HEK293 (cell line): ENCODE measurements around the gene OPTN.
"Not testable (repeated sequence)": the region's sequence is repeated elsewhere in the genome, so short reads cannot be mapped to it uniquely, and the experiment has no call there.

Experiments
- CTCF ChIA-PET: fragments of 350-600 bp; formaldehyde crosslinking; extraction: SDS; loops from one replicate; lab custom pipeline; 2021; ENCODE audit warnings: antibody characterized with exemption; lab: Yijun Ruan, JAX
- POLR2A ChIA-PET: fragments of 300-600 bp; formaldehyde crosslinking; extraction: SDS; loops from one replicate; lab custom pipeline; 2020; ENCODE audit warnings: antibody characterized with exemption, inconsistent platforms; lab: Yijun Ruan, JAX
- H3K27ac ChIP-seq: fragments of 200-500 bp; sonication (Bioruptor generic); 2 replicates; pipeline ENCODE4 v1.5.1; 2014; ENCODE audit warnings: low read depth, low read length, control low read depth, inconsistent platforms; ENCODE audit errors: extremely low read depth
- H3K36me3 ChIP-seq, 2 experiments: fragments of 200-500 bp in 1 of 2; sonication (Bioruptor generic) in 1 of 2; 1 replicate in 1 of 2; 2 replicates in 1 of 2; pipeline ENCODE4 v1.5.1; 2014 to 2017; ENCODE audit warnings: inconsistent platforms in 2 of 2, low read length in 2 of 2; ENCODE audit not compliant: control insufficient read depth in 2 of 2, insufficient read depth in 1 of 2
- H3K4me1 ChIP-seq: fragments of 200-500 bp; sonication (Bioruptor generic); 2 replicates; pipeline ENCODE4 v1.5.1; 2014; ENCODE audit warnings: mild to moderate bottlenecking, low read length, inconsistent platforms; ENCODE audit not compliant: control insufficient read depth, insufficient read depth
- H3K4me3 ChIP-seq: 2 replicates; pipeline ENCODE4 v1.5.1; 2011; ENCODE audit warnings: low read depth, mild to moderate bottlenecking, control low read depth, low read length, moderate library complexity
- H3K9me3 ChIP-seq: fragments of 200-500 bp; sonication (Bioruptor generic); 2 replicates; pipeline ENCODE4 v1.5.1; 2014; ENCODE audit warnings: low read depth, low read length, inconsistent platforms; ENCODE audit not compliant: control insufficient read depth, insufficient read depth
- GLI4 ChIP-seq: fragments of 450-650 bp; formaldehyde crosslinking; IDR thresholded peaks from 2 replicates; pipeline ENCODE4 v1.5.1; 2016; ENCODE audit warnings: missing biosample characterization, missing genetic modification characterization
- KLF16 ChIP-seq: fragments of 450-650 bp; formaldehyde crosslinking; IDR thresholded peaks from 2 replicates; pipeline ENCODE4 v1.5.1; 2017; ENCODE audit warnings: missing biosample characterization, missing genetic modification characterization
- SALL2 ChIP-seq: fragments of 450-650 bp; formaldehyde crosslinking; IDR thresholded peaks from 2 replicates; pipeline ENCODE4 v1.5.0; 2017; ENCODE audit warnings: missing biosample characterization, mild to moderate bottlenecking, missing genetic modification characterization, borderline replicate concordance
- ZFP69B ChIP-seq: fragments of 450-650 bp; formaldehyde crosslinking; IDR thresholded peaks from 2 replicates; pipeline ENCODE4 v1.5.1; 2016; ENCODE audit warnings: missing biosample characterization, missing genetic modification characterization
- ZNF146 ChIP-seq: fragments of 450-650 bp; formaldehyde crosslinking; IDR thresholded peaks from 2 replicates; pipeline ENCODE4 v1.5.1; 2016; ENCODE audit warnings: missing biosample characterization, missing genetic modification characterization
- ZNF155 ChIP-seq: fragments of 450-650 bp; formaldehyde crosslinking; IDR thresholded peaks from 2 replicates; pipeline ENCODE4 v1.5.1; 2016; ENCODE audit warnings: missing biosample characterization, missing genetic modification characterization
- ZNF16 ChIP-seq: fragments of 450-650 bp; formaldehyde crosslinking; IDR thresholded peaks from 2 replicates; pipeline ENCODE4 v1.5.1; 2016; ENCODE audit warnings: low read depth, missing biosample characterization, missing genetic modification characterization
- ZNF2 ChIP-seq: fragments of 450-650 bp; formaldehyde crosslinking; IDR thresholded peaks from 2 replicates; pipeline ENCODE4 v1.5.1; 2016; ENCODE audit warnings: missing biosample characterization, missing genetic modification characterization
- ZNF202 ChIP-seq: fragments of 450-650 bp; formaldehyde crosslinking; IDR thresholded peaks from 2 replicates; pipeline ENCODE4 v1.5.1; 2016; ENCODE audit warnings: missing biosample characterization, missing genetic modification characterization, borderline replicate concordance
- ZNF26 ChIP-seq: fragments of 450-650 bp; formaldehyde crosslinking; IDR thresholded peaks from 2 replicates; pipeline ENCODE4 v1.5.1; 2016; ENCODE audit warnings: missing biosample characterization, missing genetic modification characterization
- ZNF280D ChIP-seq: fragments of 450-650 bp; formaldehyde crosslinking; IDR thresholded peaks from 2 replicates; pipeline ENCODE4 v1.5.1; 2016; ENCODE audit warnings: missing biosample characterization, missing genetic modification characterization
- ZNF324 ChIP-seq: fragments of 450-650 bp; formaldehyde crosslinking; IDR thresholded peaks from 2 replicates; pipeline ENCODE4 v1.5.1; 2016; ENCODE audit warnings: missing biosample characterization, missing genetic modification characterization
- ZNF404 ChIP-seq: fragments of 450-650 bp; formaldehyde crosslinking; IDR thresholded peaks from 2 replicates; pipeline ENCODE4 v1.5.1; 2017; ENCODE audit warnings: missing biosample characterization, missing genetic modification characterization
- ZNF488 ChIP-seq: fragments of 450-650 bp; formaldehyde crosslinking; IDR thresholded peaks from 2 replicates; pipeline ENCODE4 v1.5.1; 2016; ENCODE audit warnings: missing biosample characterization, missing genetic modification characterization
- ZNF514 ChIP-seq: fragments of 450-650 bp; formaldehyde crosslinking; IDR thresholded peaks from 2 replicates; pipeline ENCODE4 v1.5.1; 2016; ENCODE audit warnings: missing biosample characterization, missing genetic modification characterization
- ZNF548 ChIP-seq: fragments of 450-650 bp; formaldehyde crosslinking; IDR thresholded peaks from 2 replicates; pipeline ENCODE4 v1.5.1; 2016; ENCODE audit warnings: missing biosample characterization, missing genetic modification characterization
- ZNF580 ChIP-seq: fragments of 450-650 bp; formaldehyde crosslinking; IDR thresholded peaks from 2 replicates; pipeline ENCODE4 v1.5.1; 2016; ENCODE audit warnings: missing biosample characterization, missing genetic modification characterization
- ZNF621 ChIP-seq: fragments of 450-650 bp; formaldehyde crosslinking; IDR thresholded peaks from 2 replicates; pipeline ENCODE4 v1.5.1; 2017; ENCODE audit warnings: missing biosample characterization, missing genetic modification characterization
- ZNF791 ChIP-seq: fragments of 450-650 bp; formaldehyde crosslinking; IDR thresholded peaks from 2 replicates; pipeline ENCODE4 v1.5.1; 2016; ENCODE audit warnings: missing biosample characterization, missing genetic modification characterization
- ZNF843 ChIP-seq: fragments of 450-650 bp; formaldehyde crosslinking; IDR thresholded peaks from 2 replicates; pipeline ENCODE4 v1.5.1; 2016; ENCODE audit warnings: missing biosample characterization, missing genetic modification characterization
- ZSCAN4 ChIP-seq: fragments of 450-650 bp; formaldehyde crosslinking; IDR thresholded peaks from 2 replicates; pipeline ENCODE4 v1.5.1; 2017; ENCODE audit warnings: missing biosample characterization, missing genetic modification characterization

Gene OPTN

GRCh38 chr10:13155860-13156259 is 55.9 kb downstream of the OPTN start:
- CTCF ChIA-PET, H3K9me3 ChIP-seq, H3K27ac ChIP-seq, H3K4me1 ChIP-seq, H3K4me3 ChIP-seq, POLR2A ChIA-PET, H3K36me3 ChIP-seq: not testable (repeated sequence)
- TF ChIP-seq ZNF146 = peak; percentile 91
- TF ChIP-seq ZNF280D (tag by site-specific recombination) = 0 out of 2 replicates have a peak, but pooled peaks have one; percentile 23

- peaks cover 0 to under 1% of the 10 kb centered on the region in 2 experiments; a peak in 2 of 3 replicates for H3K36me3 ChIP-seq
- ChIA-PET POLR2A (no interaction called here), CTCF (interaction anchor here (1.1 kb wide), 1 partner anchor 143 kb away, joined by 4 read pairs; no protein-coding TSS in a partner anchor)
Observed at GRCh38 chr10:13158401-13158800, 58.4 kb downstream of the OPTN start.

GRCh38 chr10:13160934-13161856 is 61.2 kb downstream of the OPTN start, which contains the start of gene MCM10:
Gene MCM10 (plus strand): TSS chr10:13161558. CDS start chr10:13164203, 2,645 bp downstream.
- POLR2A ChIA-PET = interaction anchor here (1.0 to 2.2 kb wide), 2 partner anchors 138 to 141 kb away, joined by 3 to 4 read pairs; partner anchors contain the start of gene PHYH
- TF ChIP-seq ZNF155 (tag by site-specific recombination) = no peak
- TF ChIP-seq ZNF514 = no peak
- TF ChIP-seq ZNF548 (tag by site-specific recombination) = no peak
- TF ChIP-seq GLI4 (tag by site-specific recombination) = no peak
- TF ChIP-seq ZSCAN4 (tag by site-specific recombination) = no peak
- TF ChIP-seq ZFP69B (tag by site-specific recombination) = 0 out of 2 replicates have a peak, but pooled peaks have one; percentile 34
- no peak for TF ChIP-seq ZNF488 (tag by site-specific recombination)
- no peak for TF ChIP-seq ZNF202
- TF ChIP-seq ZNF621 (tag by site-specific recombination) = no peak
- 0 out of 2 replicates have a peak, but pooled peaks have one; percentile 21 for TF ChIP-seq KLF16

More at GRCh38 chr10:13158401-13158800, 58.4 kb downstream of the OPTN start:
- no peak overlapping the region for H3K4me3 ChIP-seq
- TF ChIP-seq ZNF155 (tag by site-specific recombination) (no peak), ZNF580 (tag by site-specific recombination) (no peak), ZNF843 (no peak), ZNF2 (tag by site-specific recombination) (no peak), ZNF324 (tag by site-specific recombination) (no peak), ZNF404 (tag by site-specific recombination) (no peak), ZNF791 (tag by site-specific recombination) (no peak), ZNF16 (tag by site-specific recombination) (no peak), ZSCAN4 (tag by site-specific recombination) (no peak), SALL2 (no peak), ZNF26 (tag by site-specific recombination) (no peak)
- no peaks in the 10 kb centered on the region for H3K9me3 ChIP-seq
- no peak overlapping the region for H3K27ac ChIP-seq
- no peaks in the 10 kb centered on the region for H3K4me1 ChIP-seq

More at GRCh38 chr10:13160934-13161856, 61.2 kb downstream of the OPTN start, which contains the start of gene MCM10:
- peak within 1 kb of the TSS; percentile 39; the same call in 1 of the 2 replicates for H3K27ac ChIP-seq
- H3K4me3 ChIP-seq = peak within 1 kb of the TSS; percentile 67
- H3K36me3 ChIP-seq = peaks cover 13 to 28% of the 10 kb centered on the region in 2 experiments
- H3K9me3 ChIP-seq = no peaks in the 10 kb centered on the region
- no peaks in the 10 kb centered on the region for H3K4me1 ChIP-seq
- CTCF ChIA-PET = interaction anchor here (0.5 to 2.1 kb wide), 18 partner anchors 9 to 1091 kb away, joined by 3 to 9 read pairs (median 4); partner anchors contain the start of gene PHYH
